Chondrocyte (in vitro differentiated cells): ENCODE measurements around the gene ABCG8. TPM values are rescaled to one million over a fixed set of nuclear protein-coding genes. Genes with fewer than 3 reads are reported as not detected.

Source experiments
- DNase-seq: peaks from one replicate; pipeline ENCODE4 v3.0.0; 2021; ENCODE audit warnings: mixed read lengths, low spot score
- H3K27ac Mint-ChIP-seq: one replicate; pipeline ENCODE4 v1.8.0; 2021; ENCODE audit warnings: mild to moderate bottlenecking, moderate library complexity, mixed read lengths; ENCODE audit not compliant: unreplicated experiment
- H3K27me3 Mint-ChIP-seq: 2 replicates; pipeline ENCODE4 v1.8.0; 2021; ENCODE audit warnings: low read depth, mixed read lengths
- H3K36me3 Mint-ChIP-seq: 2 replicates; pipeline ENCODE4 v1.8.0; 2021; ENCODE audit warnings: low read depth, mixed read lengths
- H3K4me1 Mint-ChIP-seq: 2 replicates; pipeline ENCODE4 v1.8.0; 2021; ENCODE audit warnings: low read depth, mild to moderate bottlenecking, mixed read lengths
- H3K4me3 Mint-ChIP-seq: one replicate; pipeline ENCODE4 v1.8.0; 2021; ENCODE audit warnings: mild to moderate bottlenecking, moderate library complexity, mixed read lengths; ENCODE audit not compliant: unreplicated experiment
- H3K9me3 Mint-ChIP-seq: 2 replicates; pipeline ENCODE4 v1.8.0; 2021; ENCODE audit warnings: low read depth, mixed read lengths
- total RNA-seq: library from RNA; stranded (reverse); gene quantifications from 3 replicates; pipeline ENCODE4 v1.2.1, GENCODE V29; 2021
- TF ChIP-seq, protein P1 (sequence below): fragments of 200-600 bp; sonication (generic); IDR thresholded peaks from 2 replicates; pipeline ENCODE4 v1.5.0; 2021; ENCODE audit warnings: antibody characterized with exemption, mild to moderate bottlenecking, moderate library complexity

ABCG8 gene
- total RNA-seq, 1 donor from 2014 or later = not detected

DNA sequence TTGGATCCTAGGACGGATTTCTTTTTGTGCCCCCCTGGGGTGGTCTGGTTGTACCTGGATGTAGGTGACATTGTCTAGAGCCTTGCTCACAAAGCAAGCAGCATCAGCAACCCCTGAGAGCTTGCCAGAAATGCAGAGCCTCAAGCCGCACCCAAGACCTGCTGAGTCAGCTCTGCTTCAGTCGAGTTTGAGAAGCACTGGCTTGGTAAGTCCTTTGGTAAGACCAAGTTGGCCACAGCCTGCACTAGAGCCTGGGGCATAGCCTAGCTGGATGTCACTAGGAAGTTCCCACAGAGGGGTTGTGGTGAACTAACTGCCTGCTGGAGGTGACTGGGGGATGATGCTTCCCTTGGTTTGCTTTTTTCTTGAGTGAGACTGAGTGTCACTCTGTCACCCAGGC lies 6.3 kb upstream of the ABCG8 start:
- H3K36me3 Mint-ChIP-seq = no peaks in the 10 kb centered on the region
- H3K4me1 Mint-ChIP-seq = no peaks in the 10 kb centered on the region
- H3K4me3 Mint-ChIP-seq = no peak overlapping the region
- peaks cover 8% of the 10 kb centered on the region for H3K27me3 Mint-ChIP-seq
- no peak for DNase-seq
- TF ChIP-seq, protein P1, sequence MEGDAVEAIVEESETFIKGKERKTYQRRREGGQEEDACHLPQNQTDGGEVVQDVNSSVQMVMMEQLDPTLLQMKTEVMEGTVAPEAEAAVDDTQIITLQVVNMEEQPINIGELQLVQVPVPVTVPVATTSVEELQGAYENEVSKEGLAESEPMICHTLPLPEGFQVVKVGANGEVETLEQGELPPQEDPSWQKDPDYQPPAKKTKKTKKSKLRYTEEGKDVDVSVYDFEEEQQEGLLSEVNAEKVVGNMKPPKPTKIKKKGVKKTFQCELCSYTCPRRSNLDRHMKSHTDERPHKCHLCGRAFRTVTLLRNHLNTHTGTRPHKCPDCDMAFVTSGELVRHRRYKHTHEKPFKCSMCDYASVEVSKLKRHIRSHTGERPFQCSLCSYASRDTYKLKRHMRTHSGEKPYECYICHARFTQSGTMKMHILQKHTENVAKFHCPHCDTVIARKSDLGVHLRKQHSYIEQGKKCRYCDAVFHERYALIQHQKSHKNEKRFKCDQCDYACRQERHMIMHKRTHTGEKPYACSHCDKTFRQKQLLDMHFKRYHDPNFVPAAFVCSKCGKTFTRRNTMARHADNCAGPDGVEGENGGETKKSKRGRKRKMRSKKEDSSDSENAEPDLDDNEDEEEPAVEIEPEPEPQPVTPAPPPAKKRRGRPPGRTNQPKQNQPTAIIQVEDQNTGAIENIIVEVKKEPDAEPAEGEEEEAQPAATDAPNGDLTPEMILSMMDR = no peak
- no peaks in the 10 kb centered on the region for H3K9me3 Mint-ChIP-seq
- H3K27ac Mint-ChIP-seq = no peak overlapping the region

DNA sequence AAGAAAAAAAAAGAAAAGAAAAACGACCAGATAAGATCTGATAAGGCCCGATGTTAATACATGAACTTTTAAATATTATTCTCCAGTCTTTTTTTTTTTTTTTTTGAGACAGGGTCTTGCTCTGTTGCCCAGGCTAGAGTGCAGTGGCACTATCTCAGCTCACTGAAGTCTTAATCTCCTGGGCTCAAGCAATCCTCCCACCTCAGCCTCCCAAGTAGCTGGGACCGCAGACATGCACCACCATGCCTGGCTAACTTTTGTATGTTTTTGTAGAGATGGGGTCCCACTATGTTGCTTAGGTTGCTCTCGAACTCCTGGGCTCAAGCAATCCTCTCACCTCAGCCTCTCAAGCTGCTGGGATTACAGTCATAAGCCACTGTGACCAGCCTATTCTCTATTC lies 1.7 kb upstream of the ABCG8 start:
- Mint-ChIP-seq H3K9me3 (no peaks in the 10 kb centered on the region), H3K36me3 (no peaks in the 10 kb centered on the region), H3K4me3 (no peak overlapping the region), H3K4me1 (no peaks in the 10 kb centered on the region), H3K27ac (no peak overlapping the region), H3K27me3 (no peaks in the 10 kb centered on the region)
- no peak for DNase-seq
- TF ChIP-seq, protein P1 = no peak

GRCh38 chr2:43837831-43838559 lies 776 bp upstream of the ABCG8 start:
- Mint-ChIP-seq H3K27me3 (no peaks in the 10 kb centered on the region), H3K4me3 (no peak overlapping the region), H3K27ac (no peak overlapping the region), H3K36me3 (no peaks in the 10 kb centered on the region), H3K4me1 (no peaks in the 10 kb centered on the region), H3K9me3 (no peaks in the 10 kb centered on the region)
- TF ChIP-seq, protein P1 = no peak
- no peak for DNase-seq

DNA sequence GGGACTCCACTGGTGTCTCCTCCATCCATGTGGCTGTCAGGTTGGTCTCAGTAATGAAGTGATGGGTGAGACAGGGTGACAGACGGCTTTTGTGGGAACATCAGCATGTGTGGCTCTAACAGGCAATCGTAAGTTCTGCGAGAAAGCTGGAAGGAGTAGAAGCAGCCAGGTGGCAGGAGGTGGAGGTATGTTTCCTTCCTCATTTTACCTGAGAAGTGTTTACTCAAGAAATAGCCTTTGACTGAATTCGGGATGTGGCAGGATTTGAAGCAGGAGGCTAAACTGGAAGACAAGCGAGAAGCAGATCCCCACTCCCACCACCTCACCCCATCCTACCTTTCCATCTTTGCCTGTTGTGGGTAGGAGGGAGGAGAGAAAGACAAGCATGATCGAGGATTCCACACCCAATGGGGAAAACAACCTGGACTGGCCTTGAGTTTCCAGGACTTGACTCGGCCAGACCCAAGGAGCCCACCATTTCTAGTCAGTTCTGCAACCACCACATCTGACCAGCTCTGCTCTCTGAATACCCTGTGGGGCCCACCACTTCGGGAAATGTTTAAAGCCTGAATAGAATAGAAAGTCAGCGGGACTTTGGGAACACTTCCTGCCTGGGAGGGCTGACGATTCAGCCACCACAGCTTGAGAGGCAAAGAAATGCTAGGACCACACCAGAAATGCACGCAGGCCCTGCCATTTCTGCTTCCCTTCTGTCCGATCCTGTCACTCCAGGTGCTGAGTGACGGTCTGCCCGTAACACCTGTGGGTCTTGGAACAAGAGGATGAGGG lies 1.2 kb downstream of the ABCG8 start:
- H3K27ac Mint-ChIP-seq = no peak overlapping the region
- no peaks in the 10 kb centered on the region for H3K9me3 Mint-ChIP-seq
- H3K36me3 Mint-ChIP-seq = no peaks in the 10 kb centered on the region
- H3K27me3 Mint-ChIP-seq = no peaks in the 10 kb centered on the region
- no peak for DNase-seq
- TF ChIP-seq, protein P1 = no peak
- no peak overlapping the region for H3K4me3 Mint-ChIP-seq
- H3K4me1 Mint-ChIP-seq = no peaks in the 10 kb centered on the region

DNA sequence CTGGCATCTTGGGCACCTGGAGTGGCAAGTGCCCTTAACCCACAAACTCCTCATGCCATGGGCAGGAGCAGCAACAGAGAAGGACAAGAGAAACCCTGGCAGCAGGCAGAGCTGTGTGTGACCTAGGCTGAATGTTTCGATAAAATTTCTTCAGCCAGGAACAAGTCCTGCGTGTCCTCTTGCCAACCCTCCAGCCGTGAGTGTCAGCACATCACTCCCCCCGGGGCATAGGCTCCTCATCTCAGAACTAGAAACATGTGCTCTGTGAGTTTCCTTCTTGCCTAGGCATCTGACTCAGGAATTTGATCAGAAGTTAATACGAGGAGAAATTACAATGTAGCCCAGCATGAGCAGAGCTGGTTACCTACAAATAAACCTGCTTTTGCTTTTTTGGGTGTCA lies 2.2 kb downstream of the ABCG8 start:
- TF ChIP-seq, protein P1 = no peak
- H3K27ac Mint-ChIP-seq = no peak overlapping the region
- no peak overlapping the region for H3K4me3 Mint-ChIP-seq
- no peaks in the 10 kb centered on the region for H3K27me3 Mint-ChIP-seq
- H3K36me3 Mint-ChIP-seq = no peaks in the 10 kb centered on the region
- H3K4me1 Mint-ChIP-seq = no peaks in the 10 kb centered on the region
- DNase-seq = no peak
- H3K9me3 Mint-ChIP-seq = no peaks in the 10 kb centered on the region
